Endothelial cell of umbilical vein (primary cell): Measurements from ENCODE around the gene TENT4B. TPM values are rescaled to one million over a fixed set of nuclear protein-coding genes. Genes with fewer than 3 reads are reported as not detected.

ENCODE experiments used
- BruUV-seq: library from RNA; stranded (reverse); fragments of 400-500 nt; replicated peaks from 2 replicates; lab custom pipeline; 2021; lab: Mats Ljungman, UMichigan
- CTCF ChIA-PET: fragments of 300-600, 350-600 bp; sonication (Branson Sonifier 250); formaldehyde crosslinking; loops from one replicate; lab custom pipeline; 2021; ENCODE audit warnings: antibody characterized with exemption, inconsistent platforms; lab: Charles Lee
- POLR2A ChIA-PET: fragments of 300-600, 350-600 bp; sonication (Branson Sonifier 250); formaldehyde crosslinking; loops from one replicate; lab custom pipeline; 2021; ENCODE audit warnings: antibody characterized with exemption, inconsistent platforms; lab: Charles Lee
- DNase-seq: peaks from one replicate; pipeline ENCODE4 v3.0.0-alpha.2; 2011; ENCODE audit warnings: low read depth, low spot score
- FAIRE-seq: peaks from 2 replicates; lab custom pipeline; 2011; peaks lifted over from hg19 to GRCh38; lab: Jason Lieb, UNC
- H2AFZ ChIP-seq: 2 replicates; pipeline ENCODE4 v1.6.0; 2012; ENCODE audit warnings: low read depth, low read length, control low read depth, inconsistent platforms
- H3K27ac ChIP-seq: 2 replicates; pipeline ENCODE4 v1.5.1; 2011; ENCODE audit warnings: low read depth, mild to moderate bottlenecking, control low read depth, low read length, moderate library complexity; ENCODE audit not compliant: insufficient read depth
- H3K27me3 ChIP-seq, 2 experiments: 2 replicates each; pipeline versions ENCODE4 v1.6.0 to v1.6.1; 2011; ENCODE audit warnings: low read length in 2 of 2, mixed read lengths in 1 of 2; ENCODE audit not compliant: control insufficient read depth in 2 of 2, insufficient read depth in 2 of 2
- H3K36me3 ChIP-seq, 2 experiments: 2 replicates in 1 of 2; 3 replicates in 1 of 2; pipeline ENCODE4 v1.5.1; 2011; ENCODE audit warnings: low read length in 2 of 2, mild to moderate bottlenecking in 1 of 2, moderate library complexity in 1 of 2; ENCODE audit not compliant: control insufficient read depth in 2 of 2, insufficient read depth in 2 of 2; ENCODE audit errors: extremely low read depth in 1 of 2
- H3K4me1 ChIP-seq: 3 replicates; pipeline ENCODE4 v1.5.1; 2011; ENCODE audit warnings: mild to moderate bottlenecking, low read length; ENCODE audit not compliant: control insufficient read depth, insufficient read depth; ENCODE audit errors: extremely low read depth
- H3K4me2 ChIP-seq: 2 replicates; pipeline ENCODE4 v1.6.1; 2011; ENCODE audit warnings: low read length, control low read depth, mixed read lengths; ENCODE audit not compliant: insufficient read depth
- H3K4me3 ChIP-seq, 3 experiments: fragments of 200-600 bp in 1 of 3; sonication (generic), shearing (Covaris generic) in 1 of 3; replicated peaks in 1 of 3; 2 replicates each; pipeline ENCODE4 v1.5.1; 2011 to 2016; ENCODE audit warnings: control low read depth in 3 of 3, low read length in 3 of 3, mild to moderate bottlenecking in 2 of 3, inconsistent platforms in 1 of 3, low read depth in 1 of 3, moderate library complexity in 1 of 3; ENCODE audit not compliant: insufficient read depth in 1 of 3
- H3K79me2 ChIP-seq: 2 replicates; pipeline ENCODE4 v1.6.0; 2012; ENCODE audit warnings: low read length, inconsistent platforms; ENCODE audit not compliant: control insufficient read depth, insufficient read depth
- H3K9ac ChIP-seq: replicated peaks from 2 replicates; pipeline ENCODE3; 2011; ENCODE audit warnings: low read length, control low read depth; ENCODE audit not compliant: insufficient read depth; ENCODE audit errors: extremely low read depth
- H3K9me1 ChIP-seq: replicated peaks from 3 replicates; pipeline ENCODE4 v1.6.0; 2011; ENCODE audit warnings: mild to moderate bottlenecking, low read length; ENCODE audit not compliant: control insufficient read depth, insufficient read depth; ENCODE audit errors: extremely low read depth
- H3K9me3 ChIP-seq: replicated peaks from 2 replicates; pipeline ENCODE4 v1.5.1; 2012; ENCODE audit warnings: low read length, inconsistent platforms; ENCODE audit not compliant: control insufficient read depth, insufficient read depth
- H4K20me1 ChIP-seq: replicated peaks from 2 replicates; pipeline ENCODE3; 2011; ENCODE audit warnings: mild to moderate bottlenecking, low read length; ENCODE audit not compliant: control insufficient read depth, insufficient read depth; ENCODE audit errors: extremely low read depth
- EZH2 ChIP-seq: IDR thresholded peaks from 2 replicates; pipeline ENCODE4 v1.6.1; 2012; ENCODE audit warnings: borderline replicate concordance, low read depth, mild to moderate bottlenecking, moderate library complexity, low read length, inconsistent platforms; ENCODE audit not compliant: severe bottlenecking
- FOS ChIP-seq: IDR thresholded peaks from 2 replicates; pipeline ENCODE4 v1.6.1; 2011; ENCODE audit warnings: mild to moderate bottlenecking, low read length, moderate library complexity, borderline replicate concordance; ENCODE audit not compliant: insufficient read depth
- GATA2 ChIP-seq: IDR thresholded peaks from 2 replicates; pipeline ENCODE4 v1.7.0; 2011; ENCODE audit warnings: low read depth, mild to moderate bottlenecking, moderate library complexity, mixed read lengths, low read length; ENCODE audit not compliant: insufficient read length, insufficient read depth
- JUN ChIP-seq: IDR thresholded peaks from 2 replicates; pipeline ENCODE4 v1.6.1; 2011; ENCODE audit warnings: borderline replicate concordance, low read depth; ENCODE audit not compliant: insufficient read length, insufficient read depth
- MYC ChIP-seq: IDR thresholded peaks from one replicate; pipeline ENCODE4 v1.6.1; 2011; ENCODE audit warnings: mild to moderate bottlenecking, low read depth, low read length
- POLR2A ChIP-seq: IDR thresholded peaks from 2 replicates; pipeline ENCODE4 v1.6.1; 2012; ENCODE audit warnings: low read depth, mild to moderate bottlenecking, control low read depth, low read length
- POLR2AphosphoS5 ChIP-seq: IDR thresholded peaks from 2 replicates; pipeline ENCODE4 v1.6.1; 2012; ENCODE audit warnings: low read depth, mild to moderate bottlenecking, control low read depth, low read length, moderate library complexity; ENCODE audit not compliant: insufficient read depth
- dilution Hi-C: fragments of 300-500 bp; cut with MboI; formaldehyde crosslinking; loops from one replicate; pipeline ENCODE4 v1.15.0; 2019; ENCODE audit warnings: low sequenced_read_pairs; ENCODE audit not compliant: extremely low pct_ligation_motif_present
- intact Hi-C: fragments of 100-400 bp; cut with micrococcal nuclease; formaldehyde crosslinking; loops from one replicate; pipeline ENCODE4 v1.10.0; 2022
- polyA plus RNA-seq, 4 experiments: library from polyadenylated mRNA; depleted of rRNA in 3 of 4; stranded (reverse) in 3 of 4; unstranded in 1 of 4; fragments of >200 nt; gene quantifications; 2 replicates each; pipeline versions ENCODE4 v1.2.1 to v1.2.3, GENCODE V29; 2011 to 2012; ENCODE audit warnings: missing spikeins in 1 of 4
- total RNA-seq: library from RNA; stranded (reverse); gene quantifications from 2 replicates; pipeline ENCODE4 v1.2.3, GENCODE V29; 2021
- TF ChIP-seq, protein P1 (sequence below): IDR thresholded peaks from 2 replicates; pipeline ENCODE4 v1.6.1; 2011; ENCODE audit not compliant: insufficient read depth, insufficient read length
- TF ChIP-seq, protein P2 (sequence below), 2 donors: IDR thresholded peaks; 1 replicate in 1 of 2; 2 replicates in 1 of 2; pipeline ENCODE4 v1.5.1; 2011; ENCODE audit warnings: low read length in 2 of 2, mild to moderate bottlenecking in 2 of 2, moderate library complexity in 2 of 2, control low read depth in 1 of 2, inconsistent platforms in 1 of 2, low read depth in 1 of 2; ENCODE audit not compliant: insufficient read depth in 1 of 2; ENCODE audit errors: extremely low read depth in 1 of 2

Gene TENT4B
- total and polyA plus RNA-seq, 2 donors (not counting 3 experiments of a cell fraction or from before 2014, with no cell fraction given): 4.2 to 13.1 TPM

DNA sequence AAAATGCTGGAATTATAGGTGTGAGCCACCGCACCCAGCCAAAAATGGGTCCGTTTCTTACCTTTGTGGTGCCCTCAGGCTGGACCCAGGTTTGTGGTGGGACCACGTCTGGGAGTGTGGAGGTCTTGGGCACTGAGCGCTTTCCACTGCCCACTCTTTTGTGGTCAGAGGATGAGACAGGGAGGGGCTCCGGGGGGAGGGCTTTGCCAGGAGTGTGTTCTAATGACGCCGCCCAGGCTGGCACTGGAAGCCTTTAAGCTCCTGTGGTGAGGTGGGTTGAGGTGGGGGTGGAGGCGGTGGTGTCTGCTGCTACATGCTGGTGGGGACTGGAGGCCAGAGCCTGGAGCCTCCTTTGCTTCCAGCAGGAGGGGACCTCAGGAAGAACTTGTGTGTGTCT lies 100.4 kb downstream of the TENT4B start:
- TF ChIP-seq MYC: no peak
- TF ChIP-seq, protein P1, sequence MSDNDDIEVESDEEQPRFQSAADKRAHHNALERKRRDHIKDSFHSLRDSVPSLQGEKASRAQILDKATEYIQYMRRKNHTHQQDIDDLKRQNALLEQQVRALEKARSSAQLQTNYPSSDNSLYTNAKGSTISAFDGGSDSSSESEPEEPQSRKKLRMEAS: no peak
- no peak for TF ChIP-seq POLR2AphosphoS5
- no peak for TF ChIP-seq JUN
- TF ChIP-seq FOS: no peak
- no peak for TF ChIP-seq GATA2
- no peaks in the 10 kb centered on the region for H3K9me3 ChIP-seq
- no peaks in the 10 kb centered on the region for H3K9me1 ChIP-seq
- intact Hi-C loops: no loop called here
- H3K36me3 ChIP-seq: no peaks in the 10 kb centered on the region
- H3K4me1 ChIP-seq: no peaks in the 10 kb centered on the region
- no peak overlapping the region for H2AFZ ChIP-seq
- ChIA-PET POLR2A (no interaction called here), CTCF (interaction anchor here (1.2 kb wide), 2 partner anchors 17 to 74 kb away, joined by 3 read pairs; no protein-coding TSS in a partner anchor)
- H3K4me3 ChIP-seq: no peak overlapping the region
- no TSS peak for BruUV-seq
- no peak overlapping the region for H3K4me2 ChIP-seq
- no peak overlapping the region for H3K9ac ChIP-seq
- H4K20me1 ChIP-seq: no peaks in the 10 kb centered on the region
- no peaks in the 10 kb centered on the region for H3K27me3 ChIP-seq
- FAIRE-seq (no peak), DNase-seq (no peak)
- no peaks in the 10 kb centered on the region for H3K79me2 ChIP-seq
- dilution Hi-C loops: no loop called here
- no peak overlapping the region for H3K27ac ChIP-seq

DNA sequence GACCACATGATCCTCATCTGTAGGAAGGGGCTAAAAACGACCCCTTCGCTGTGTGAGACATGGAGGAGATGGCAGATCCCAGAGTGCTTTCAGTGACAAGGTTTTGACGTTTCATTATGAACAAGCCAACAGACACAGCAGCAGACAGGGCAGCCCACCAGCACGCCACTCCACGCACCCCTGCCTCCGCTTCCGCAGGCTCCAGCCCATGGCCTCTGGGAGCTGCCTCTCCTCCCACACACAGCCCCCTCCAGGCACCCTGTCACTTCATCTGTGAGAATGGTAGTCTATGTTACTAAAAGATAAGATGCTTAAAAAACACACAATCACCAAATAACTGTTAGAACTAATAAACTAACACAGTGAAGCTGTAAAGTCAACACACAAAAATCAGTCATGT lies 101.0 kb downstream of the TENT4B start:
- Histone ChIP-seq H3K4me2 (no peak overlapping the region), H3K9ac (no peak overlapping the region), H3K36me3 (no peaks in the 10 kb centered on the region), H3K27ac (no peak overlapping the region), H4K20me1 (no peaks in the 10 kb centered on the region), H3K9me1 (no peaks in the 10 kb centered on the region), H3K4me3 (no peak overlapping the region), H3K9me3 (no peaks in the 10 kb centered on the region), H3K4me1 (no peaks in the 10 kb centered on the region), H3K27me3 (no peaks in the 10 kb centered on the region), H2AFZ (no peak overlapping the region), H3K79me2 (no peaks in the 10 kb centered on the region)
- CTCF ChIA-PET: interaction anchor here (1.2 to 1.9 kb wide), 6 partner anchors 9 to 411 kb away, joined by 3 to 11 read pairs (median 4); no protein-coding TSS in a partner anchor
- BruUV-seq: no TSS peak
- POLR2A ChIA-PET: no interaction called here
- DNase-seq (no peak), FAIRE-seq (no peak)
- intact Hi-C loops (no loop called here), dilution Hi-C loops (no loop called here)
- TF ChIP-seq, protein P1: no peak
- no peak for TF ChIP-seq POLR2A
- TF ChIP-seq EZH2: no peak
- no peak for TF ChIP-seq POLR2AphosphoS5
- TF ChIP-seq, protein P2, sequence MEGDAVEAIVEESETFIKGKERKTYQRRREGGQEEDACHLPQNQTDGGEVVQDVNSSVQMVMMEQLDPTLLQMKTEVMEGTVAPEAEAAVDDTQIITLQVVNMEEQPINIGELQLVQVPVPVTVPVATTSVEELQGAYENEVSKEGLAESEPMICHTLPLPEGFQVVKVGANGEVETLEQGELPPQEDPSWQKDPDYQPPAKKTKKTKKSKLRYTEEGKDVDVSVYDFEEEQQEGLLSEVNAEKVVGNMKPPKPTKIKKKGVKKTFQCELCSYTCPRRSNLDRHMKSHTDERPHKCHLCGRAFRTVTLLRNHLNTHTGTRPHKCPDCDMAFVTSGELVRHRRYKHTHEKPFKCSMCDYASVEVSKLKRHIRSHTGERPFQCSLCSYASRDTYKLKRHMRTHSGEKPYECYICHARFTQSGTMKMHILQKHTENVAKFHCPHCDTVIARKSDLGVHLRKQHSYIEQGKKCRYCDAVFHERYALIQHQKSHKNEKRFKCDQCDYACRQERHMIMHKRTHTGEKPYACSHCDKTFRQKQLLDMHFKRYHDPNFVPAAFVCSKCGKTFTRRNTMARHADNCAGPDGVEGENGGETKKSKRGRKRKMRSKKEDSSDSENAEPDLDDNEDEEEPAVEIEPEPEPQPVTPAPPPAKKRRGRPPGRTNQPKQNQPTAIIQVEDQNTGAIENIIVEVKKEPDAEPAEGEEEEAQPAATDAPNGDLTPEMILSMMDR (IDR thresholded peaks at IDR 0.05; ENCODE audit: extremely low read depth in 1 of 2, insufficient read depth in 1 of 2, low read depth in 1 of 2, low read length in 2 of 2): no peak
- TF ChIP-seq JUN: no peak
- no peak for TF ChIP-seq FOS
- no peak for TF ChIP-seq GATA2
- no peak for TF ChIP-seq MYC
